HG03045 (cell line): ENCODE data around the gene SMARCA2.

Experiments used
- ATAC-seq: cut with Tn5 transposase; IDR thresholded peaks from one replicate; pipeline ENCODE4 v1.9.1; 2021; ENCODE audit warnings: mild to moderate bottlenecking, moderate library complexity; ENCODE audit not compliant: unreplicated experiment

SMARCA2 gene

GRCh38 chr9:2039294-2040180 is 24.4 kb downstream of the SMARCA2 start:
- no peak for ATAC-seq

GRCh38 chr9:2040828-2041227 is 25.7 kb downstream of the SMARCA2 start:
- ATAC-seq, result no peak

GRCh38 chr9:2041736-2042135 is 26.6 kb downstream of the SMARCA2 start:
- ATAC-seq, result no peak

GRCh38 chr9:2043243-2043642 is 28.1 kb downstream of the SMARCA2 start:
- no peak for ATAC-seq

- no peak for ATAC-seq
Observed at GRCh38 chr9:2043881-2044462, 28.8 kb downstream of the SMARCA2 start.

GRCh38 chr9:2047144-2047671 is 32.1 kb downstream of the SMARCA2 start:
- ATAC-seq, result no peak

- no peak for ATAC-seq
Observed at GRCh38 chr9:2047916-2048315, 32.8 kb downstream of the SMARCA2 start.

- ATAC-seq, result no peak
Observed at GRCh38 chr9:2050236-2050635, 35.1 kb downstream of the SMARCA2 start.

GRCh38 chr9:2053883-2054845 is 39.0 kb downstream of the SMARCA2 start:
- ATAC-seq, result peak; percentile 90

GRCh38 chr9:2055203-2055658 is 40.1 kb downstream of the SMARCA2 start:
- peak; percentile 50 for ATAC-seq

GRCh38 chr9:2059274-2059929 is 44.3 kb downstream of the SMARCA2 start:
- ATAC-seq, result no peak

- ATAC-seq, result no peak
Observed at GRCh38 chr9:2060424-2060823, 45.3 kb downstream of the SMARCA2 start.

- ATAC-seq, result no peak
Observed at GRCh38 chr9:2065704-2066103, 50.6 kb downstream of the SMARCA2 start.

- no peak for ATAC-seq
Observed at GRCh38 chr9:2066312-2067273, 51.4 kb downstream of the SMARCA2 start.

GRCh38 chr9:2072752-2073405 is 57.7 kb downstream of the SMARCA2 start:
- peak; percentile 91 for ATAC-seq

- no peak for ATAC-seq
Observed at GRCh38 chr9:2082772-2083171, 67.6 kb downstream of the SMARCA2 start.

GRCh38 chr9:2083479-2083878 is 68.3 kb downstream of the SMARCA2 start:
- ATAC-seq, result no peak

- ATAC-seq, result no peak
Observed at GRCh38 chr9:2085716-2086115, 70.6 kb downstream of the SMARCA2 start.

- no peak for ATAC-seq
Observed at GRCh38 chr9:2086116-2086515, 71.0 kb downstream of the SMARCA2 start.
